ENCODE measurements around the gene PLA2G15. TPM values are rescaled to one million over a fixed set of nuclear protein-coding genes. Genes with fewer than 3 reads are reported as not detected.

PLA2G15 gene
- total RNA-seq, 1 donor from 2014 or later, result 26.8 TPM

- Histone ChIP-seq H2AFZ (ENCODE audit: low read depth, low read length) (no peak overlapping the region), H3K4me2 (ENCODE audit: low read length) (no peak overlapping the region), H3K9ac (ENCODE audit: low read length) (no peak overlapping the region), H3K9me3 (ENCODE audit: insufficient read depth, low read depth, low read length) (no peaks in the 10 kb centered on the region), H3K4me3 (ENCODE audit: insufficient read depth, low read depth, low read length) (no peak overlapping the region), H3K36me3 (ENCODE audit: insufficient read depth, low read length) (no peaks in the 10 kb centered on the region), H3K79me2 (ENCODE audit: insufficient read depth, low read length) (no peaks in the 10 kb centered on the region), H4K20me1 (ENCODE audit: insufficient read depth, low read length) (peaks cover 23% of the 10 kb centered on the region), H3K27ac (ENCODE audit: low read depth, low read length) (no peak overlapping the region), H3K27me3 (ENCODE audit: insufficient read depth, low read length) (no peaks in the 10 kb centered on the region), H3K4me1 (ENCODE audit: insufficient read depth, low read length) (no peaks in the 10 kb centered on the region)
- Mint-ChIP-seq H3K36me3 (ENCODE audit: low read depth, unreplicated experiment) (peaks cover 3% of the 10 kb centered on the region), H3K4me1 (ENCODE audit: low read depth, unreplicated experiment) (peaks cover 16% of the 10 kb centered on the region), H3K27me3 (ENCODE audit: low read depth, unreplicated experiment) (no peaks in the 10 kb centered on the region), H3K9me3 (ENCODE audit: unreplicated experiment) (no peaks in the 10 kb centered on the region), H3K27ac (ENCODE audit: unreplicated experiment) (no peak overlapping the region), H3K4me3 (ENCODE audit: unreplicated experiment) (no peak overlapping the region)
- no peak for TF ChIP-seq CTCF (IDR thresholded peaks at IDR 0.05; ENCODE audit: insufficient read depth, low read depth, low read length)
- no peak for DNase-seq (ENCODE audit: low read depth)
- no peak for FAIRE-seq
These were observed 19.1 kb upstream of the PLA2G15 start for GRCh38 chr16:68226116-68226515.

DNA sequence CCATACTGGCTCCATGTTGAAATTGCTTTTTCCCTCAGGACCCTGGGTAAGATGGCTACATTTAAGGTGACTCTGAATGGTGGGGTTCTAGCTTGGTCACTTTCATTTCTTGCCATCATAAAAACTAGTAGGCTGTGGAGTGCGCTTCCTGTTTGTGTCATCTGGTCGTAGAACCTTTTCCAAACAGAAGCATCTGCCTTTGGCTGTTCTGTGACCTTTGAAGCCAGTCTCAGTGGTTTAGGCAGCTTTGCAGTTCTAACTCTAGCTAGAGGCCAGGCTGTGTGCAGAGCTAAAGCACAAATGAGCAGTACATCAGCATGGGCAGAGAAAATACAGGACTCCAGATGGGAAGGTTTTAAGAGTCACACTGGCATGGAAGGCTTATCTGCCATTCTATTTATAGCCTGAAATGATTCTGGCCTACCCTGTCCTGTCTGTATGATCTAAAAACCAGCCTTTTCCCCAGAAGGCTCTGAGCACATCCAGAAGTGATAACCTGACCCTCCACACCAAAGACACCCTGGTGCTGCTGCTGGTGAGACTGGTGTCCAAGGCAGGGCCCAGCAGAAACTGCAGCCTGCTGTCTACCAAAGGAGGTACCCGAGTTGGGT lies 17.9 kb upstream of the PLA2G15 start:
- no peak for FAIRE-seq
- Mint-ChIP-seq H3K9me3 (ENCODE audit: unreplicated experiment) (no peaks in the 10 kb centered on the region), H3K27ac (ENCODE audit: unreplicated experiment) (no peak overlapping the region), H3K4me1 (ENCODE audit: low read depth, unreplicated experiment) (peaks cover 16% of the 10 kb centered on the region), H3K36me3 (ENCODE audit: low read depth, unreplicated experiment) (peaks cover 3% of the 10 kb centered on the region), H3K4me3 (ENCODE audit: unreplicated experiment) (no peak overlapping the region), H3K27me3 (ENCODE audit: low read depth, unreplicated experiment) (no peaks in the 10 kb centered on the region)
- no peaks in the 10 kb centered on the region for H3K79me2 ChIP-seq (ENCODE audit: insufficient read depth, low read length)
- TF ChIP-seq EZH2 (IDR thresholded peaks at IDR 0.05; ENCODE audit: insufficient read depth, low read length) (no peak), CTCF (IDR thresholded peaks at IDR 0.05; ENCODE audit: insufficient read depth, low read depth, low read length) (no peak)
- no peaks in the 10 kb centered on the region for H3K27me3 ChIP-seq (ENCODE audit: insufficient read depth, low read length)
- DNase-seq (ENCODE audit: low read depth), result no peak
- H2AFZ ChIP-seq (ENCODE audit: low read depth, low read length), result no peak overlapping the region
- H3K9me3 ChIP-seq (ENCODE audit: insufficient read depth, low read depth, low read length), result no peaks in the 10 kb centered on the region
- no peak overlapping the region for H3K9ac ChIP-seq (ENCODE audit: low read length)
- no peak overlapping the region for H3K4me2 ChIP-seq (ENCODE audit: low read length)
- no peaks in the 10 kb centered on the region for H3K36me3 ChIP-seq (ENCODE audit: insufficient read depth, low read length)
- peaks cover 23% of the 10 kb centered on the region for H4K20me1 ChIP-seq (ENCODE audit: insufficient read depth, low read length)
- H3K4me1 ChIP-seq (ENCODE audit: insufficient read depth, low read length), result no peaks in the 10 kb centered on the region
- H3K4me3 ChIP-seq (ENCODE audit: insufficient read depth, low read depth, low read length), result no peak overlapping the region
- no peak overlapping the region for H3K27ac ChIP-seq (ENCODE audit: low read depth, low read length)

- H3K9me3 ChIP-seq (ENCODE audit: insufficient read depth, low read depth, low read length), result no peaks in the 10 kb centered on the region
- FAIRE-seq (no peak), DNase-seq (ENCODE audit: low read depth) (no peak)
- Mint-ChIP-seq H3K36me3 (ENCODE audit: low read depth, unreplicated experiment) (peaks cover 3% of the 10 kb centered on the region), H3K27ac (ENCODE audit: unreplicated experiment) (no peak overlapping the region), H3K4me1 (ENCODE audit: low read depth, unreplicated experiment) (peaks cover 16% of the 10 kb centered on the region), H3K27me3 (ENCODE audit: low read depth, unreplicated experiment) (no peaks in the 10 kb centered on the region), H3K4me3 (ENCODE audit: unreplicated experiment) (peak overlapping the region; percentile 27), H3K9me3 (ENCODE audit: unreplicated experiment) (no peaks in the 10 kb centered on the region)
- no peaks in the 10 kb centered on the region for H3K79me2 ChIP-seq (ENCODE audit: insufficient read depth, low read length)
- H2AFZ ChIP-seq (ENCODE audit: low read depth, low read length), result no peak overlapping the region
- no peaks in the 10 kb centered on the region for H3K36me3 ChIP-seq (ENCODE audit: insufficient read depth, low read length)
- peaks cover 21% of the 10 kb centered on the region for H4K20me1 ChIP-seq (ENCODE audit: insufficient read depth, low read length)
- no peak overlapping the region for H3K27ac ChIP-seq (ENCODE audit: low read depth, low read length)
- no peak overlapping the region for H3K4me2 ChIP-seq (ENCODE audit: low read length)
- H3K4me3 ChIP-seq (ENCODE audit: insufficient read depth, low read depth, low read length), result no peak overlapping the region
- no peaks in the 10 kb centered on the region for H3K27me3 ChIP-seq (ENCODE audit: insufficient read depth, low read length)
- H3K4me1 ChIP-seq (ENCODE audit: insufficient read depth, low read length), result no peaks in the 10 kb centered on the region
- H3K9ac ChIP-seq (ENCODE audit: low read length), result no peak overlapping the region
- TF ChIP-seq EZH2 (IDR thresholded peaks at IDR 0.05; ENCODE audit: insufficient read depth, low read length) (no peak), CTCF (IDR thresholded peaks at IDR 0.05; ENCODE audit: insufficient read depth, low read depth, low read length) (no peak)
These were observed 17.2 kb upstream of the PLA2G15 start for GRCh38 chr16:68227850-68228553.
